Esophagus squamous epithelium (tissue), 4 donors: ENCODE data around the gene BICD2.

Source experiments
- POLR2A ChIP-seq, 4 donors: fragments of 450-650 bp; IDR thresholded peaks; one replicate each; pipeline ENCODE4 v1.6.1; 2017; ENCODE audit warnings: antibody characterized with exemption in 4 of 4, mild to moderate bottlenecking in 4 of 4, moderate library complexity in 3 of 4
- TF ChIP-seq, protein P1 (sequence below), 6 experiments: fragments of 450-650 bp in 4 of 6; fragments of 200-600 bp in 2 of 6; sonication (generic) in 2 of 6; IDR thresholded peaks; one replicate each; pipeline ENCODE4 v1.5.1; 2016 to 2019; ENCODE audit warnings: antibody characterized with exemption in 6 of 6, mild to moderate bottlenecking in 4 of 6, moderate library complexity in 4 of 6

DNA sequence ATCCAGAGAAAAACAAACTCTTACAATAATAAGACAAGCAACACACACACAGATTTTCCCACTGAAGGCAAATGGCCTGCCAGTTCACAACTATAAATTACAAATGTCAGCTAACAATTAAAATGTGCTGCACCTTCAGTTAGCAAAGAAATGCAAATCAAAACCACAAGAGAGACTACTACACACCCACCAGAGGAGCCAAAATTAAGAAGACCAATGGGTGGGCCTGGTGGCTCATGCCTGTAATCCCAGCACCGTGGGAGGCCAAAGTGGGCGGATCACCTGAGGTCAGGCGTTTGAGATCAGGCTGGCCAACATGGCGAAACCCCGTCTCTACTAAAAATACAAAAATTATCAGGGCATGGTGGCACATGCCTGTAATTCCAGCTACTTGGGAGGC, 79.6 kb downstream of the BICD2 start:
- no peak for TF ChIP-seq POLR2A (IDR thresholded peaks at IDR 0.05)
- TF ChIP-seq, protein P1, sequence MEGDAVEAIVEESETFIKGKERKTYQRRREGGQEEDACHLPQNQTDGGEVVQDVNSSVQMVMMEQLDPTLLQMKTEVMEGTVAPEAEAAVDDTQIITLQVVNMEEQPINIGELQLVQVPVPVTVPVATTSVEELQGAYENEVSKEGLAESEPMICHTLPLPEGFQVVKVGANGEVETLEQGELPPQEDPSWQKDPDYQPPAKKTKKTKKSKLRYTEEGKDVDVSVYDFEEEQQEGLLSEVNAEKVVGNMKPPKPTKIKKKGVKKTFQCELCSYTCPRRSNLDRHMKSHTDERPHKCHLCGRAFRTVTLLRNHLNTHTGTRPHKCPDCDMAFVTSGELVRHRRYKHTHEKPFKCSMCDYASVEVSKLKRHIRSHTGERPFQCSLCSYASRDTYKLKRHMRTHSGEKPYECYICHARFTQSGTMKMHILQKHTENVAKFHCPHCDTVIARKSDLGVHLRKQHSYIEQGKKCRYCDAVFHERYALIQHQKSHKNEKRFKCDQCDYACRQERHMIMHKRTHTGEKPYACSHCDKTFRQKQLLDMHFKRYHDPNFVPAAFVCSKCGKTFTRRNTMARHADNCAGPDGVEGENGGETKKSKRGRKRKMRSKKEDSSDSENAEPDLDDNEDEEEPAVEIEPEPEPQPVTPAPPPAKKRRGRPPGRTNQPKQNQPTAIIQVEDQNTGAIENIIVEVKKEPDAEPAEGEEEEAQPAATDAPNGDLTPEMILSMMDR (IDR thresholded peaks at IDR 0.05) = no peak
